ENCODE results near the gene MRFAP1. TPM values are rescaled to one million over a fixed set of nuclear protein-coding genes. Genes with fewer than 3 reads are reported as not detected.

The MRFAP1 gene
- total RNA-seq, 1 donor from 2014 or later: 178 TPM

GRCh38 chr4:6620891-6621555 lies 19.5 kb upstream of the MRFAP1 start:
- Histone ChIP-seq H4K20me1 (ENCODE audit: low read depth) (no peaks in the 10 kb centered on the region), H3K4me1 (no peaks in the 10 kb centered on the region), H3K36me3 (no peaks in the 10 kb centered on the region), H3F3A (ENCODE audit: low read depth) (no peaks in the 10 kb centered on the region), H3K27ac (no peak overlapping the region), H2AFZ (replicated peaks) (no peak overlapping the region), H3K9ac (no peak overlapping the region), H3K4me3 (no peak overlapping the region), H3K4me2 (no peak overlapping the region), H3K79me2 (ENCODE audit: low read depth) (no peaks in the 10 kb centered on the region), H3K9me3 (ENCODE audit: low read depth) (no peaks in the 10 kb centered on the region), H3K27me3 (no peaks in the 10 kb centered on the region)
- Mint-ChIP-seq H3K9me3 (no peaks in the 10 kb centered on the region), H3K27ac (no peak overlapping the region), H3K36me3 (peaks cover 5% of the 10 kb centered on the region), H3K4me3 (no peak overlapping the region), H3K4me1 (no peaks in the 10 kb centered on the region), H3K27me3 (ENCODE audit: insufficient read depth, low read depth) (no peaks in the 10 kb centered on the region)
- DNase-seq (ENCODE audit: low spot score): no peak
- TF ChIP-seq EZH2 (IDR thresholded peaks at IDR 0.05) (no peak), CTCF (IDR thresholded peaks at IDR 0.05) (no peak), EZH2phosphoT487 (IDR thresholded peaks at IDR 0.05) (no peak)

GRCh38 chr4:6621556-6621927 lies 18.9 kb upstream of the MRFAP1 start:
- H3K36me3 ChIP-seq: no peaks in the 10 kb centered on the region
- H3K4me1 ChIP-seq: no peaks in the 10 kb centered on the region
- H3K9me3 ChIP-seq (ENCODE audit: low read depth): no peaks in the 10 kb centered on the region
- DNase-seq (ENCODE audit: low spot score): no peak
- H3K4me2 ChIP-seq: no peak overlapping the region
- Mint-ChIP-seq H3K27ac (no peak overlapping the region), H3K4me3 (no peak overlapping the region), H3K4me1 (no peaks in the 10 kb centered on the region), H3K36me3 (peaks cover 5% of the 10 kb centered on the region), H3K9me3 (no peaks in the 10 kb centered on the region), H3K27me3 (ENCODE audit: insufficient read depth, low read depth) (no peaks in the 10 kb centered on the region)
- no peak overlapping the region for H2AFZ ChIP-seq (replicated peaks)
- H3K27ac ChIP-seq: no peak overlapping the region
- H3K27me3 ChIP-seq: no peaks in the 10 kb centered on the region
- TF ChIP-seq CTCF (IDR thresholded peaks at IDR 0.05): no peak
- TF ChIP-seq EZH2 (IDR thresholded peaks at IDR 0.05): no peak
- no peak for TF ChIP-seq EZH2phosphoT487 (IDR thresholded peaks at IDR 0.05)
- no peaks in the 10 kb centered on the region for H3K79me2 ChIP-seq (ENCODE audit: low read depth)
- H4K20me1 ChIP-seq (ENCODE audit: low read depth): no peaks in the 10 kb centered on the region
- H3F3A ChIP-seq (ENCODE audit: low read depth): no peaks in the 10 kb centered on the region
- H3K9ac ChIP-seq: no peak overlapping the region
- H3K4me3 ChIP-seq: no peak overlapping the region

GRCh38 chr4:6622744-6623143 lies 17.7 kb upstream of the MRFAP1 start:
- Mint-ChIP-seq H3K4me3 (no peak overlapping the region), H3K4me1 (no peaks in the 10 kb centered on the region), H3K27me3 (ENCODE audit: insufficient read depth, low read depth) (peaks cover 2% of the 10 kb centered on the region), H3K9me3 (no peaks in the 10 kb centered on the region), H3K27ac (no peak overlapping the region), H3K36me3 (peaks cover 2% of the 10 kb centered on the region)
- H4K20me1 ChIP-seq (ENCODE audit: low read depth): no peaks in the 10 kb centered on the region
- H3K9me3 ChIP-seq (ENCODE audit: low read depth): no peaks in the 10 kb centered on the region
- H3K4me3 ChIP-seq: no peak overlapping the region
- H3K36me3 ChIP-seq: no peaks in the 10 kb centered on the region
- H3K4me1 ChIP-seq: no peaks in the 10 kb centered on the region
- no peak overlapping the region for H3K27ac ChIP-seq
- H3K4me2 ChIP-seq: no peak overlapping the region
- H2AFZ ChIP-seq (replicated peaks): no peak overlapping the region
- H3K79me2 ChIP-seq (ENCODE audit: low read depth): no peaks in the 10 kb centered on the region
- TF ChIP-seq CTCF (IDR thresholded peaks at IDR 0.05): no peak
- no peaks in the 10 kb centered on the region for H3K27me3 ChIP-seq
- no peaks in the 10 kb centered on the region for H3F3A ChIP-seq (ENCODE audit: low read depth)
- DNase-seq (ENCODE audit: low spot score): no peak
- no peak overlapping the region for H3K9ac ChIP-seq

All from neural progenitor cell (in vitro differentiated cells).